GM23338 (cell line): ENCODE data around the gene MOGAT2. TPM values are rescaled to one million over a fixed set of nuclear protein-coding genes. Genes with fewer than 3 reads are reported as not detected.
A peak's percentile ranks its signal among the peaks of the same experiment; 100 is the strongest.

Source experiments
- ATAC-seq: fragments of 200-7000 bp; cut with Tn5 transposase; 3 replicates; pipeline ENCODE4 v1.9.1; 2020
- DNase-seq: peaks from one replicate; pipeline ENCODE4 v3.0.0-alpha.2; 2015; ENCODE audit warnings: low spot score
- H2AFZ ChIP-seq: fragments of 200-600 bp; sonication (generic); 2 replicates; pipeline ENCODE4 v1.8.0; 2016; ENCODE audit warnings: antibody characterized with exemption, mild to moderate bottlenecking, moderate library complexity
- H3F3A ChIP-seq: fragments of 200-600 bp; sonication (generic); replicated peaks from 2 replicates; pipeline ENCODE4 v1.8.0; 2017; ENCODE audit warnings: antibody characterized with exemption, mixed run types, low read depth
- H3K27ac ChIP-seq: fragments of 200-600 bp; sonication (generic); 2 replicates; pipeline ENCODE4 v1.6.1; 2016; ENCODE audit warnings: low read depth
- H3K27me3 ChIP-seq: fragments of 200-600 bp; sonication (generic); 2 replicates; pipeline ENCODE4 v1.8.0; 2016; ENCODE audit warnings: mild to moderate bottlenecking, mixed run types, moderate library complexity; ENCODE audit not compliant: insufficient read depth
- H3K36me3 ChIP-seq: fragments of 200-600 bp; sonication (generic); 2 replicates; pipeline ENCODE4 v1.8.0; 2016; ENCODE audit warnings: mild to moderate bottlenecking; ENCODE audit not compliant: insufficient read depth
- H3K4me1 ChIP-seq: fragments of 200-600 bp; sonication (generic); 2 replicates; pipeline ENCODE4 v1.8.0; 2016; ENCODE audit warnings: mild to moderate bottlenecking, moderate library complexity; ENCODE audit not compliant: insufficient read depth
- H3K4me2 ChIP-seq: fragments of 200-600 bp; sonication (generic); 2 replicates; pipeline ENCODE4 v1.7.1; 2017; ENCODE audit warnings: mixed run types
- H3K4me3 ChIP-seq: fragments of 200-600 bp; sonication (generic); 2 replicates; pipeline ENCODE4 v1.6.1; 2016; ENCODE audit warnings: mixed run types
- H3K79me2 ChIP-seq: fragments of 200-600 bp; sonication (generic); replicated peaks from 2 replicates; pipeline ENCODE4 v1.8.0; 2017; ENCODE audit warnings: mild to moderate bottlenecking; ENCODE audit not compliant: insufficient read depth
- H3K9me2 ChIP-seq: fragments of 200-600 bp; sonication (generic); 2 replicates; pipeline ENCODE4 v1.8.0; 2017; ENCODE audit not compliant: insufficient read depth
- H4K20me1 ChIP-seq: fragments of 200-600 bp; sonication (generic); replicated peaks from 2 replicates; pipeline ENCODE4 v1.8.0; 2017; ENCODE audit warnings: mild to moderate bottlenecking; ENCODE audit not compliant: insufficient read depth
- H3K27ac Mint-ChIP-seq: 2 replicates; pipeline ENCODE4 v1.8.0; 2020; ENCODE audit warnings: inconsistent platforms, mild to moderate bottlenecking, moderate library complexity, mixed read lengths
- H3K27me3 Mint-ChIP-seq: 3 replicates; pipeline ENCODE4 v1.8.0; 2022; ENCODE audit warnings: low read depth, mild to moderate bottlenecking, moderate library complexity, mixed read lengths, inconsistent platforms; ENCODE audit not compliant: insufficient read depth, poor library complexity
- H3K36me3 Mint-ChIP-seq: 3 replicates; pipeline ENCODE4 v1.8.0; 2021; ENCODE audit warnings: low read depth, mild to moderate bottlenecking, inconsistent platforms, moderate library complexity, mixed read lengths
- H3K4me1 Mint-ChIP-seq: 3 replicates; pipeline ENCODE4 v1.8.0; 2020; ENCODE audit warnings: mild to moderate bottlenecking, inconsistent platforms, mixed read lengths
- H3K4me3 Mint-ChIP-seq: 3 replicates; pipeline ENCODE4 v1.8.0; 2021; ENCODE audit warnings: moderate library complexity, mild to moderate bottlenecking, inconsistent platforms, mixed read lengths
- H3K9me3 Mint-ChIP-seq: 3 replicates; pipeline ENCODE4 v1.8.0; 2020; ENCODE audit warnings: moderate library complexity, mild to moderate bottlenecking, inconsistent platforms, mixed read lengths
- CREB1 ChIP-seq: fragments of 250-450 bp; sonication (Bioruptor Pico); IDR thresholded peaks from 2 replicates; pipeline ENCODE4 v1.5.0; 2020; ENCODE audit warnings: low read depth, mild to moderate bottlenecking, moderate library complexity
- EZH2 ChIP-seq: fragments of 200-600 bp; sonication (generic); IDR thresholded peaks from one replicate; pipeline ENCODE4 v1.8.0; 2017; ENCODE audit warnings: antibody characterized with exemption, mild to moderate bottlenecking, low read depth; ENCODE audit not compliant: unreplicated experiment
- EZH2phosphoT487 ChIP-seq: fragments of 200-600 bp; sonication (generic); IDR thresholded peaks from one replicate; pipeline ENCODE4 v1.8.1; 2018; ENCODE audit warnings: antibody characterized with exemption; ENCODE audit not compliant: unreplicated experiment
- POLR2AphosphoS5 ChIP-seq: IDR thresholded peaks from 2 replicates; pipeline ENCODE4 v1.6.1; 2016; ENCODE audit warnings: antibody characterized with exemption, low read depth
- STAT1 ChIP-seq: IDR thresholded peaks from one replicate; pipeline ENCODE4 v1.6.1; 2016; ENCODE audit warnings: antibody characterized with exemption; ENCODE audit not compliant: unreplicated experiment
- ZNF114 ChIP-seq: fragments of 250-450 bp; sonication (Bioruptor Pico); IDR thresholded peaks from 2 replicates; pipeline ENCODE4 v1.5.0; 2020; ENCODE audit warnings: mild to moderate bottlenecking, moderate library complexity
- ZNF331 ChIP-seq: fragments of 250-450 bp; sonication (Bioruptor Pico); IDR thresholded peaks from 2 replicates; pipeline ENCODE4 v1.5.0; 2020; ENCODE audit warnings: low read depth, mild to moderate bottlenecking, moderate library complexity
- polyA plus RNA-seq: library from polyadenylated mRNA; unstranded; fragments of >200 nt; fragmentation: Nextera tagmentation; extraction: Ambion mirVana; gene quantifications from 2 replicates; pipeline ENCODE4 v1.2.1, GENCODE V29; 2016
- total RNA-seq: library from RNA; depleted of rRNA; stranded (reverse); fragments of >200 nt; shearing (Covaris generic); gene quantifications from 2 replicates; pipeline ENCODE4 v1.2.3, GENCODE V29; 2014
- TF ChIP-seq, protein P1 (sequence below), 2 experiments: fragments of 200-600 bp in 1 of 2; sonication (generic) in 1 of 2; conservative IDR thresholded peaks; 2 replicates each; pipeline versions ENCODE4 v1.5.1 to v1.6.1; 2016 to 2017; ENCODE audit warnings: antibody characterized with exemption in 2 of 2, low read depth in 2 of 2, mild to moderate bottlenecking in 2 of 2, moderate library complexity in 1 of 2

The MOGAT2 gene
- total and polyA plus RNA-seq, 2 experiments from 2014 or later: not detected

- TF ChIP-seq EZH2 (no peak), EZH2phosphoT487 (no peak), POLR2AphosphoS5 (no peak), CREB1 (CRISPR knock-in tag) (no peak)
- TF ChIP-seq, protein P1, sequence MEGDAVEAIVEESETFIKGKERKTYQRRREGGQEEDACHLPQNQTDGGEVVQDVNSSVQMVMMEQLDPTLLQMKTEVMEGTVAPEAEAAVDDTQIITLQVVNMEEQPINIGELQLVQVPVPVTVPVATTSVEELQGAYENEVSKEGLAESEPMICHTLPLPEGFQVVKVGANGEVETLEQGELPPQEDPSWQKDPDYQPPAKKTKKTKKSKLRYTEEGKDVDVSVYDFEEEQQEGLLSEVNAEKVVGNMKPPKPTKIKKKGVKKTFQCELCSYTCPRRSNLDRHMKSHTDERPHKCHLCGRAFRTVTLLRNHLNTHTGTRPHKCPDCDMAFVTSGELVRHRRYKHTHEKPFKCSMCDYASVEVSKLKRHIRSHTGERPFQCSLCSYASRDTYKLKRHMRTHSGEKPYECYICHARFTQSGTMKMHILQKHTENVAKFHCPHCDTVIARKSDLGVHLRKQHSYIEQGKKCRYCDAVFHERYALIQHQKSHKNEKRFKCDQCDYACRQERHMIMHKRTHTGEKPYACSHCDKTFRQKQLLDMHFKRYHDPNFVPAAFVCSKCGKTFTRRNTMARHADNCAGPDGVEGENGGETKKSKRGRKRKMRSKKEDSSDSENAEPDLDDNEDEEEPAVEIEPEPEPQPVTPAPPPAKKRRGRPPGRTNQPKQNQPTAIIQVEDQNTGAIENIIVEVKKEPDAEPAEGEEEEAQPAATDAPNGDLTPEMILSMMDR (conservative IDR thresholded peaks at IDR 0.05; ENCODE audit: low read depth in 2 of 2): no peak
Measured at GRCh38 chr11:75714211-75714610, 3.4 kb upstream of the MOGAT2 start (continued).

DNA sequence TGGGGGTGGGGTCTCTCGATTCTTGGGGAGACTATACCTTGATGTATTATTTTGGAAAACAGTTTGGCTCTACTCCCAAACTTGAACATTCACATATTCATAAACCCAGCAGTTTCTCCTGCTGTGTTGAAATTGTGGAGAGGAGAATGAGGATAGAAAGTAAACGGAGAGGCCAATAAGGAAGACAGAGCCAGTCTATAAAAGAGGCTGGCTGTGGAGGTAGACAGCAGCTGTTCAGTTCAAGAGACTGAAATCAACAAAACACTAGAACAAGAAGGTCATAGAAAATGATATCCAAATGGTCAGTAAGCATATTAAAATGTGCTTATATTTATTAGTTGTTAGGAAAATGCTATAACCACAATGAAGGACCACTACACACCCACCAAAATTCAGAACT lies 1.9 kb upstream of the MOGAT2 start:
- no peaks in the 10 kb centered on the region for H4K20me1 ChIP-seq
- Mint-ChIP-seq H3K27me3 (peaks cover 21% of the 10 kb centered on the region), H3K9me3 (no peaks in the 10 kb centered on the region), H3K27ac (no peak overlapping the region), H3K4me3 (no peak overlapping the region), H3K36me3 (no peaks in the 10 kb centered on the region), H3K4me1 (peaks cover 12% of the 10 kb centered on the region)
- TF ChIP-seq EZH2 (no peak), ZNF331 (no peak)
- H3K4me3 ChIP-seq: no peak overlapping the region
- no peaks in the 10 kb centered on the region for H3K4me1 ChIP-seq
- no peak overlapping the region for H3K27ac ChIP-seq
- H3K27me3 ChIP-seq: peaks cover 37% of the 10 kb centered on the region
- no peaks in the 10 kb centered on the region for H3K9me2 ChIP-seq
- ATAC-seq: no peak
- H3K4me2 ChIP-seq: no peak overlapping the region
- no peaks in the 10 kb centered on the region for H3F3A ChIP-seq
- no peaks in the 10 kb centered on the region for H3K36me3 ChIP-seq
- no peaks in the 10 kb centered on the region for H3K79me2 ChIP-seq
- no peak for DNase-seq
- H2AFZ ChIP-seq: no peak overlapping the region

- Mint-ChIP-seq H3K4me3 (no peak overlapping the region), H3K27ac (no peak overlapping the region), H3K4me1 (peaks cover 12% of the 10 kb centered on the region), H3K36me3 (no peaks in the 10 kb centered on the region), H3K9me3 (no peaks in the 10 kb centered on the region), H3K27me3 (peaks cover 23% of the 10 kb centered on the region)
- no peak for TF ChIP-seq STAT1
- TF ChIP-seq ZNF114: no peak
- TF ChIP-seq CREB1 (CRISPR knock-in tag): no peak
- peaks cover 37% of the 10 kb centered on the region for H3K27me3 ChIP-seq
- no peaks in the 10 kb centered on the region for H3K4me1 ChIP-seq
- ATAC-seq: peak; percentile 84
- no peaks in the 10 kb centered on the region for H3F3A ChIP-seq
- no peaks in the 10 kb centered on the region for H3K79me2 ChIP-seq
- H3K27ac ChIP-seq: no peak overlapping the region
- DNase-seq: peak; percentile 19
- H3K4me3 ChIP-seq: no peak overlapping the region
- no peak overlapping the region for H2AFZ ChIP-seq
- H3K4me2 ChIP-seq: no peak overlapping the region
- no peaks in the 10 kb centered on the region for H4K20me1 ChIP-seq
- H3K9me2 ChIP-seq: no peaks in the 10 kb centered on the region
- H3K36me3 ChIP-seq: no peaks in the 10 kb centered on the region
Measured at GRCh38 chr11:75716659-75717058, 979 bp upstream of the MOGAT2 start.
